Skeletal muscle tissue (tissue), 4 donors: ENCODE results near the gene HMCN2. TPM values are rescaled to one million over a fixed set of nuclear protein-coding genes. Genes with fewer than 3 reads are reported as not detected.

Experiments used
- H3K27ac ChIP-seq: one replicate; pipeline ENCODE4 v1.7.0; 2013; ENCODE audit warnings: mild to moderate bottlenecking, low read depth, low read length, inconsistent platforms
- H3K27me3 ChIP-seq, 3 donors: one replicate each; pipeline ENCODE4 v1.7.0; 2013; ENCODE audit warnings: low read length in 3 of 3; ENCODE audit not compliant: control insufficient read depth in 3 of 3, insufficient read depth in 3 of 3
- H3K36me3 ChIP-seq, 3 donors: one replicate each; pipeline ENCODE4 v1.7.0; 2013; ENCODE audit warnings: low read length in 3 of 3; ENCODE audit not compliant: control insufficient read depth in 3 of 3, insufficient read depth in 3 of 3
- H3K4me1 ChIP-seq, 3 donors: one replicate each; pipeline ENCODE4 v1.7.0; 2013; ENCODE audit warnings: low read length in 3 of 3, mild to moderate bottlenecking in 3 of 3; ENCODE audit not compliant: control insufficient read depth in 3 of 3, insufficient read depth in 3 of 3
- H3K4me3 ChIP-seq, 3 donors: one replicate each; pipeline ENCODE4 v1.7.0; 2013; ENCODE audit warnings: low read length in 3 of 3
- H3K9ac ChIP-seq, 3 donors: one replicate each; pipeline ENCODE4 v1.7.0; 2013; ENCODE audit warnings: low read length in 3 of 3, mild to moderate bottlenecking in 3 of 3, moderate library complexity in 2 of 3, low read depth in 1 of 3
- H3K9me3 ChIP-seq, 3 donors: one replicate each; pipeline ENCODE4 v1.7.0; 2013; ENCODE audit warnings: low read length in 3 of 3; ENCODE audit not compliant: control insufficient read depth in 3 of 3
- total RNA-seq: library from RNA; depleted of rRNA; stranded (reverse); fragments of >200 nt; gene quantifications from one replicate; pipeline ENCODE4 v1.2.3, GENCODE V29; 2014
- donor health status: Osteomylitis.

The HMCN2 gene
- total RNA-seq, 1 donor from 2014 or later = 12.5 TPM

- H3K9me3 ChIP-seq = no peaks in the 10 kb centered on the region
- peaks cover 0 to 8% (median 3%) of the 10 kb centered on the region in 3 donors for H3K36me3 ChIP-seq
- H3K4me1 ChIP-seq = peaks cover 2 to 12% (median 2%) of the 10 kb centered on the region in 3 donors
- peaks cover 4 to 23% (median 7%) of the 10 kb centered on the region in 3 donors for H3K27me3 ChIP-seq
- H3K4me3 ChIP-seq = no peak overlapping the region
- H3K9ac ChIP-seq = no peak overlapping the region
- no peak overlapping the region for H3K27ac ChIP-seq
These were observed 163.8 kb downstream of the HMCN2 start for GRCh38 chr9:130429381-130429780.

- Histone ChIP-seq H3K4me1 (peaks cover 2 to 12% (median 2%) of the 10 kb centered on the region in 3 donors), H3K36me3 (peaks cover 0 to 8% (median 3%) of the 10 kb centered on the region in 3 donors), H3K27ac (no peak overlapping the region), H3K4me3 (no peak overlapping the region), H3K27me3 (peaks cover 4 to 23% (median 7%) of the 10 kb centered on the region in 3 donors), H3K9me3 (no peaks in the 10 kb centered on the region), H3K9ac (no peak overlapping the region)
These were observed 164.3 kb downstream of the HMCN2 start for GRCh38 chr9:130429831-130430230.

DNA sequence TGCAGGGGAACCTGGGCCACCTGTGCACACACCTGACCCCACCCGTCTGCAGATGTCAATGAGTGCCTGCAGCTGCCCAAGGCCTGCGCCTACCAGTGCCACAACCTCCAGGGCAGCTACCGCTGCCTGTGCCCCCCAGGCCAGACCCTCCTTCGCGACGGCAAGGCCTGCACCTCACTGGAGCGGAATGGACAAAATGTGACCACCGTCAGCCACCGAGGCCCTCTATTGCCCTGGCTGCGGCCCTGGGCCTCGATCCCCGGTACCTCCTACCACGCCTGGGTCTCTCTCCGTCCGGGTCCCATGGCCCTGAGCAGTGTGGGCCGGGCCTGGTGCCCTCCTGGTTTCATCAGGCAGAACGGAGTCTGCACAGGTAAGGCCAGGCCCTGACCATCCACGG is 164.7 kb downstream of the HMCN2 start:
- H3K27ac ChIP-seq = no peak overlapping the region
- H3K27me3 ChIP-seq = peaks cover 4 to 23% (median 7%) of the 10 kb centered on the region in 3 donors
- no peaks in the 10 kb centered on the region for H3K9me3 ChIP-seq
- no peak overlapping the region for H3K4me3 ChIP-seq
- H3K9ac ChIP-seq = no peak overlapping the region
- H3K36me3 ChIP-seq = peaks cover 0 to 8% (median 3%) of the 10 kb centered on the region in 3 donors
- peaks cover 2 to 12% (median 2%) of the 10 kb centered on the region in 3 donors for H3K4me1 ChIP-seq

GRCh38 chr9:130430734-130431535 is 165.4 kb downstream of the HMCN2 start:
- peaks cover 2 to 11% (median 2%) of the 10 kb centered on the region in 3 donors for H3K4me1 ChIP-seq
- H3K27me3 ChIP-seq = peaks cover 4 to 23% (median 7%) of the 10 kb centered on the region in 3 donors
- H3K9me3 ChIP-seq = no peaks in the 10 kb centered on the region
- H3K4me3 ChIP-seq = no peak overlapping the region
- peaks cover 0 to 6% (median 3%) of the 10 kb centered on the region in 3 donors for H3K36me3 ChIP-seq
- no peak overlapping the region for H3K27ac ChIP-seq
- no peak overlapping the region for H3K9ac ChIP-seq

DNA sequence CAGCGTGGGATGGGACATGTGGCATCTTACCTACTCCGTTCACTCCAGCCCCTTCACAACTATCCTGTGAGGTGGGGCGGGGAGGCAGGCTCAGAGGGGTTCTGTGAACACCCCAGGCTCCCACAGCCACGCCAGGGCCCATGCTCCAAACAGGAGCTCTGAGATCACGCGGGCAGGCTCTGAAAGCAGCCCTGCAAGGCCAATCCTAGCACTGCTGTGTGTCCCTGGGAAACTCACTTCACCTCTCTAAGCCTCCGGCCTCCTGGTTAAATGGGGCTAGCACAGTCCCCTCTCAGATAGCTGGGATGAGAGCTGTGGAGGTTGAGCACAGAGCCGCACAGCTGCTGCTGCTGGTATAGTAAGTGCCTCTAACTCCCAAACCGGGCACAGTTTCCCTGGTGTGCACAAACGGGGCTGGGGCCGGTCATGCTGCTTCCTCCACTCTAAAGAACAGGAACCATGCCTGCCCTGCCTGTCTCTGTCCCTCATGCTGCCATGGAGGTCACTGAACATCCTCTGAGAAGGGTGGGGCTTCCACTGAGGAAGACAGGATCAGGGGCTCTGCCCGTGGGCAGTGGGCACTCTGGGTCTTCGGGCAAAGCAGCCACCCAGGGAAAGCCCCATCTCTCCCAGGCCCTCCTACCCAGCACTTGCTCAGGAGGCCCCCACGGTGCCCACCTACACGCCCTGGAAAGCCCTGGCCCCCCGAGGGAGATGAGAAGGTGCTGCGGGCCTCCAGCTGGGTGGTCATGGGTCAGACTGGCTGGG is 166.2 kb downstream of the HMCN2 start:
- no peak overlapping the region for H3K4me3 ChIP-seq
- no peak overlapping the region for H3K27ac ChIP-seq
- H3K4me1 ChIP-seq = peaks cover 0 to 5% (median 2%) of the 10 kb centered on the region in 3 donors
- peaks cover 4 to 23% (median 4%) of the 10 kb centered on the region in 3 donors for H3K27me3 ChIP-seq
- no peaks in the 10 kb centered on the region for H3K9me3 ChIP-seq
- no peak overlapping the region for H3K9ac ChIP-seq
- peaks cover 0 to 5% (median 0%) of the 10 kb centered on the region in 3 donors for H3K36me3 ChIP-seq

DNA sequence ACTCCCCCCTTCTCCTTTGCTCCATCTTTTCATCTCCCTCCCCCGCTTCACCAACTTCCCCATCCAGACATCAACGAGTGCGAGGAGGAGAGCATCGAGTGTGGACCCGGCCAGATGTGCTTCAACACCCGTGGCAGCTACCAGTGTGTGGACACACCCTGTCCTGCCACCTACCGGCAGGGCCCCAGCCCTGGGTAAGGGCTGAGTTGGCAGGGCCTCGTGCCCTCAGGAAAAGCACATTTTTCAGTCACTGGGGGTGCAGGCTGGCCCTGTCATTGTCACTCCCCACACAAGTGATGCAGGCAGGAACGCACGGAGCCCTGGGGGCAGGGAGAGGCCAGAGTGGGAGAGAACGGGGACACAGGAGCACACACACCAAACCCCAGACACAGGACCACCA is 166.8 kb downstream of the HMCN2 start:
- no peak overlapping the region for H3K27ac ChIP-seq
- H3K4me1 ChIP-seq = peaks cover 0 to under 1% (median 0%) of the 10 kb centered on the region in 3 donors
- H3K27me3 ChIP-seq = peaks cover 4 to 18% (median 4%) of the 10 kb centered on the region in 3 donors
- H3K4me3 ChIP-seq = no peak overlapping the region
- peaks cover 0 to 5% (median 0%) of the 10 kb centered on the region in 3 donors for H3K36me3 ChIP-seq
- no peak overlapping the region for H3K9ac ChIP-seq
- no peaks in the 10 kb centered on the region for H3K9me3 ChIP-seq

DNA sequence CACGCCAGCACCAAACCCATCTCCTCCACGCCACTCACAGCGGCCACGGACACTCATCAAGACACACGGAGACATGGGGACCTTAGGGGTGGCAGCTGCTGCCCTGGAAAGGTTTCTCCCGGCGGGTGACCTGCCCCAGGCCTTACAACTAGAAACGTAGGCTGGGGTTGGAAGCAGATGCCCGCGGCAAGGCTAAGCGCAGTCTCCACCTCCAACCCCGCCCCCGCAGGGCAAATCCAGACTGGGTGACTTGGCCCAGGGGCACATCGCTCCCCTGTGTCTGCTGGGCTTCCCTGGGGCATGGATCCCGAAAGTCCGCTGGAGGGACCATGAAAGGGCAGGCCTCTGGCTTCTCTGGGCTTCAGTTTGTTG is 167.2 kb downstream of the HMCN2 start:
- no peaks in the 10 kb centered on the region for H3K9me3 ChIP-seq
- H3K9ac ChIP-seq = no peak overlapping the region
- no peak overlapping the region for H3K27ac ChIP-seq
- H3K4me3 ChIP-seq = no peak overlapping the region
- no peaks in the 10 kb centered on the region for H3K4me1 ChIP-seq
- H3K27me3 ChIP-seq = peaks cover 4 to 18% (median 4%) of the 10 kb centered on the region in 3 donors
- H3K36me3 ChIP-seq = peaks cover 0 to 5% (median 0%) of the 10 kb centered on the region in 3 donors

GRCh38 chr9:130433168-130433946 is 167.8 kb downstream of the HMCN2 start:
- Histone ChIP-seq H3K4me3 (peak overlapping the region in 1 of 3 donors; percentile 13), H3K9me3 (no peaks in the 10 kb centered on the region), H3K9ac (no peak overlapping the region), H3K27ac (no peak overlapping the region), H3K36me3 (peaks cover 0 to 5% (median 0%) of the 10 kb centered on the region in 3 donors), H3K27me3 (peaks cover under 1 to 18% (median 4%) of the 10 kb centered on the region in 3 donors), H3K4me1 (no peaks in the 10 kb centered on the region)

DNA sequence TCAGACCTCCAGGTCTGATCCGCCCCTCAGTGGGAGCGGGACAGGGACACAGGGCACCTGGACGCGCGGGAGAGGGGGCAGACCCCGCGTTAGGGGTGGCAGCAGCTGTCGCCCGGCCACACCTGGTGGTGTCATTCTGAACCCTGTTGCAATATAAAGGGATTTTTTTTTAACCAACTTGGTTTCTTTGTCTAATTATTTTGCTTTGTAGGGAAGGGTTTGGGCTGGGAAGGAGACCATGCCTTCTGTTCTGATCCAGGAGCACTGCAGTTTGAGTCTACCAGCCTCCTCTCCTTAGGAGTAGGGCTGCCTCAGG is 168.3 kb downstream of the HMCN2 start:
- no peaks in the 10 kb centered on the region for H3K9me3 ChIP-seq
- no peaks in the 10 kb centered on the region for H3K4me1 ChIP-seq
- no peak overlapping the region for H3K4me3 ChIP-seq

More for the DNA sequence above, 168.3 kb downstream of the HMCN2 start:
- no peak overlapping the region for H3K27ac ChIP-seq
- peaks cover 0 to 16% (median 4%) of the 10 kb centered on the region in 3 donors for H3K27me3 ChIP-seq
- H3K9ac ChIP-seq = no peak overlapping the region
- H3K36me3 ChIP-seq = peaks cover 0 to 5% (median 0%) of the 10 kb centered on the region in 3 donors
